Measurements from ENCODE around the gene SERPINA4. TPM values are rescaled to one million over a fixed set of nuclear protein-coding genes. Genes with fewer than 3 reads are reported as not detected.

The SERPINA4 gene
- total RNA-seq, 1 experiment from 2014 or later = 0.17 TPM

- TF ChIP-seq REST (IDR thresholded peaks at IDR 0.05; ENCODE audit: low read depth) = no peak
- no peak for TF ChIP-seq YY1 (IDR thresholded peaks at IDR 0.05; ENCODE audit: extremely low read depth, insufficient replicate concordance, low read depth, low read length)
- no peak for TF ChIP-seq CEBPB (IDR thresholded peaks at IDR 0.05; ENCODE audit: low read depth)
- no peak for TF ChIP-seq ZFX (IDR thresholded peaks at IDR 0.05)
- no peak for TF ChIP-seq SIN3A (IDR thresholded peaks at IDR 0.05; ENCODE audit: low read depth)
- TF ChIP-seq ZBTB33 (IDR thresholded peaks at IDR 0.05; ENCODE audit: extremely low read depth, insufficient replicate concordance, low read length) = no peak
- no peak for TF ChIP-seq JUND (IDR thresholded peaks at IDR 0.05)
These were observed 37.1 kb upstream of the SERPINA4 start (continued) for GRCh38 chr14:94524093-94524492.

- CTCF ChIA-PET = interaction anchor here (1.2 kb wide), 1 partner anchor 18 kb away, joined by 4 read pairs; no protein-coding TSS in a partner anchor
- POLR2A ChIA-PET = no interaction called here
- no TSS peak for BruUV-seq (replicated peaks)
These were observed 30.1 kb upstream of the SERPINA4 start for GRCh38 chr14:94531187-94531586.

More at GRCh38 chr14:94531187-94531586, 30.1 kb upstream of the SERPINA4 start:
- no peak for ATAC-seq
- Histone ChIP-seq H3K27ac (ENCODE audit: low read depth, low read length) (no peak overlapping the region), H3K4me1 (ENCODE audit: control insufficient read depth in 1 of 2, insufficient read depth in 2 of 2, low read length in 2 of 2) (no peaks in the 10 kb centered on the region), H3K9ac (ENCODE audit: low read length) (no peak overlapping the region), H3K79me2 (ENCODE audit: insufficient read depth, low read length) (no peaks in the 10 kb centered on the region), H3K27me3 (ENCODE audit: insufficient read depth, low read length) (no peaks in the 10 kb centered on the region), H3K9me3 (ENCODE audit: control insufficient read depth in 1 of 2, insufficient read depth in 1 of 2, low read depth in 1 of 2, low read length in 2 of 2) (no peaks in the 10 kb centered on the region), H3K4me2 (ENCODE audit: low read length) (no peak overlapping the region), H2AFZ (ENCODE audit: low read depth, low read length, poor library complexity, severe bottlenecking) (no peak overlapping the region), H3K4me3 (replicated peaks in 1 of 2; ENCODE audit: low read depth in 1 of 2, low read length in 2 of 2) (no peak overlapping the region), H3K36me3 (ENCODE audit: control insufficient read depth in 1 of 2, insufficient read depth in 2 of 2, low read length in 2 of 2) (no peaks in the 10 kb centered on the region), H3K9me2 (ENCODE audit: insufficient read depth) (no peaks in the 10 kb centered on the region), H4K20me1 (ENCODE audit: insufficient read depth) (no peaks in the 10 kb centered on the region)
- no peak for DNase-seq (ENCODE audit: low read depth, low spot score)
- TF ChIP-seq CBX3 (IDR thresholded peaks at IDR 0.05; ENCODE audit: low read depth) = no peak
- RAD21 ChIA-PET (ENCODE audit: low non-redundant PET in 1 of 2, low total read pairs in 2 of 2, uncharacterized antibody in 2 of 2, unreplicated experiment in 2 of 2) = no interaction called here
- intact Hi-C loops (cut with micrococcal nuclease) = loop anchor here (10.0 kb wide), 1 partner anchor 396 kb away; no protein-coding TSS in a partner anchor

All from HCT116 (cell line).